SK-N-MC (cell line): Measurements from ENCODE around the gene SGMS1.

Source experiments
- EZH2 ChIP-seq: fragments of 200-600 bp; sonication (generic); IDR thresholded peaks from one replicate; pipeline ENCODE4 v1.6.1; 2017; ENCODE audit warnings: antibody characterized with exemption
- POLR2AphosphoS5 ChIP-seq: IDR thresholded peaks from 2 replicates; pipeline ENCODE4 v1.6.1; 2012; ENCODE audit warnings: mild to moderate bottlenecking, low read depth, low read length, borderline replicate concordance

- TF ChIP-seq POLR2AphosphoS5 (no peak), EZH2 (no peak)
These were observed 108.3 kb downstream of the SGMS1 start for GRCh38 chr10:50515420-50515819.
